Ishikawa (cell line): ENCODE measurements around the gene CCDC57.

Experiments used
- CEBPB ChIP-seq: IDR thresholded peaks from 2 replicates; pipeline ENCODE4 v1.6.1; 2012
- CREB1 ChIP-seq: IDR thresholded peaks from 2 replicates; pipeline ENCODE4 v1.6.1; 2012; ENCODE audit warnings: low read depth
- EGR1 ChIP-seq: IDR thresholded peaks from 2 replicates; pipeline ENCODE4 v1.6.1; 2012
- EP300 ChIP-seq: IDR thresholded peaks from 2 replicates; pipeline ENCODE4 v1.6.1; 2012; ENCODE audit warnings: borderline replicate concordance
- FOXM1 ChIP-seq: IDR thresholded peaks from 2 replicates; pipeline ENCODE4 v1.6.1; 2012; ENCODE audit warnings: low read depth, borderline replicate concordance
- MAX ChIP-seq: IDR thresholded peaks from 2 replicates; pipeline ENCODE4 v1.6.1; 2012
- NFIC ChIP-seq: IDR thresholded peaks from 2 replicates; pipeline ENCODE4 v1.6.1; 2012
- RAD21 ChIP-seq: IDR thresholded peaks from 2 replicates; pipeline ENCODE4 v1.6.1; 2012; ENCODE audit warnings: low read depth
- REST ChIP-seq: IDR thresholded peaks from 2 replicates; pipeline ENCODE4 v1.6.1; 2012; ENCODE audit warnings: low read depth, mild to moderate bottlenecking
- TAF1 ChIP-seq: IDR thresholded peaks from 2 replicates; pipeline ENCODE4 v1.6.1; 2012; ENCODE audit warnings: low read depth, mild to moderate bottlenecking
- TCF12 ChIP-seq: IDR thresholded peaks from 2 replicates; pipeline ENCODE4 v1.6.1; 2012; ENCODE audit warnings: low read depth
- TEAD4 ChIP-seq: IDR thresholded peaks from 2 replicates; pipeline ENCODE4 v1.6.1; 2012
- USF1 ChIP-seq: IDR thresholded peaks from 2 replicates; pipeline ENCODE4 v1.6.1; 2012
- YY1 ChIP-seq: IDR thresholded peaks from 2 replicates; pipeline ENCODE4 v1.6.1; 2012; ENCODE audit warnings: low read depth
- ZBTB7A ChIP-seq: IDR thresholded peaks from 2 replicates; pipeline ENCODE4 v1.6.1; 2012; ENCODE audit warnings: low read depth

Gene CCDC57

GRCh38 chr17:82053130-82053529 is 159.5 kb downstream of the CCDC57 start:
- TF ChIP-seq TCF12 = no peak
- TF ChIP-seq REST = no peak
- TF ChIP-seq FOXM1 = no peak
- no peak for TF ChIP-seq USF1
- TF ChIP-seq CEBPB = no peak
- no peak for TF ChIP-seq MAX
- TF ChIP-seq EGR1 = no peak

- TF ChIP-seq TAF1 (no peak), REST (no peak), EGR1 (no peak), USF1 (no peak), RAD21 (no peak), ZBTB7A (no peak), MAX (no peak), FOXM1 (no peak), YY1 (no peak), CREB1 (no peak), EP300 (no peak), CEBPB (no peak), TCF12 (no peak), NFIC (no peak), TEAD4 (no peak)
These were observed 160.0 kb downstream of the CCDC57 start for GRCh38 chr17:82052638-82053059.

GRCh38 chr17:82051776-82052637 is 160.6 kb downstream of the CCDC57 start, which contains the start of the genes GPS1 and RFNG:
Gene GPS1, plus strand, starts transcription at chr17:82051898. Its CDS starts 34 bp downstream, at chr17:82051932.
Gene RFNG, minus strand, starts transcription at chr17:82051811. Its CDS starts 45 bp downstream, at chr17:82051766.
- TF ChIP-seq FOXM1 = no peak
- TF ChIP-seq TAF1 = peak; percentile 71
- no peak for TF ChIP-seq REST
- TF ChIP-seq TCF12 = no peak
- TF ChIP-seq EP300 = no peak
- no peak for TF ChIP-seq NFIC
- TF ChIP-seq MAX = peak; percentile 52
- peak; percentile 71; the same call in 1 of the 2 replicates for TF ChIP-seq YY1
- no peak for TF ChIP-seq CEBPB
- TF ChIP-seq RAD21 = no peak
- no peak; the same call in 1 of the 2 replicates for TF ChIP-seq CREB1
- TF ChIP-seq TEAD4 = no peak
- 0 out of 2 replicates have a peak, but pooled peaks have one; percentile 8 for TF ChIP-seq ZBTB7A
- peak; percentile 34; the same call in 1 of the 2 replicates for TF ChIP-seq EGR1
- TF ChIP-seq USF1 = no peak
